ENCODE results near the gene TUBB2A. TPM values are rescaled to one million over a fixed set of nuclear protein-coding genes. Genes with fewer than 3 reads are reported as not detected.

TUBB2A gene
- polyA plus RNA-seq, 1 of the 3 experiments (the other 2 are of a cell fraction), result 199 TPM

- Histone ChIP-seq H3F3A (replicated peaks; ENCODE audit: insufficient read depth) (peaks cover 54% of the 10 kb centered on the region), H3K27ac (ENCODE audit: low read depth in 2 of 2, low read length in 1 of 2) (peak overlapping the region in 1 of 2 experiments; percentile 73; a peak in 2 of 4 replicates), H4K20me1 (ENCODE audit: insufficient read depth) (no peaks in the 10 kb centered on the region), H3K9ac (peak overlapping the region; percentile 89; the same call in 1 of the 2 replicates), H3K27me3 (ENCODE audit: insufficient read depth) (no peaks in the 10 kb centered on the region), H3K36me3 (replicated peaks in 1 of 2; ENCODE audit: control insufficient read depth in 1 of 2, insufficient read depth in 2 of 2, low read length in 1 of 2) (no peaks in the 10 kb centered on the region), H3K4me1 (ENCODE audit: control insufficient read depth in 1 of 2, insufficient read depth in 2 of 2, low read depth in 1 of 2, low read length in 1 of 2) (peaks cover 5 to 34% of the 10 kb centered on the region in 2 experiments; a peak in 3 of 4 replicates), H3K4me3 (ENCODE audit: low read depth in 2 of 2, low read length in 1 of 2) (peak overlapping the region; percentile 72 to 77), H3K4me2 (peak overlapping the region; percentile 96), H3K9me2 (no peaks in the 10 kb centered on the region), H2AFZ (ENCODE audit: low read depth) (peak overlapping the region; percentile 82; the same call in 1 of the 2 replicates), H3K9me3 (no peaks in the 10 kb centered on the region), H3K79me2 (ENCODE audit: insufficient read depth) (peaks cover 13% of the 10 kb centered on the region)
- WGBS (ENCODE audit: low lambda C conversion rate), result 80% methylated on average over 6 of the region's 7 CpGs
- POLR2A ChIA-PET, result interaction anchor here (0.6 to 1.7 kb wide), 9 partner anchors 9 to 94 kb away, joined by 3 to 22 read pairs (median 5); partner anchors contain the start of gene RIPK1
- no peak for DNase-seq
- CTCF ChIA-PET, result interaction anchor here (1.1 to 2.1 kb wide), 9 partner anchors 15 to 94 kb away, joined by 3 to 7 read pairs (median 4); partner anchors contain the start of gene RIPK1
- TF ChIP-seq TCF12 (IDR thresholded peaks at IDR 0.05) (no peak), MEF2A (IDR thresholded peaks at IDR 0.05; ENCODE audit: borderline replicate concordance, low read depth) (no peak), CTCF (IDR thresholded peaks at IDR 0.05) (no peak), GABPA (IDR thresholded peaks at IDR 0.05; ENCODE audit: low read depth) (no peak), EP300 (IDR thresholded peaks at IDR 0.05; ENCODE audit: borderline replicate concordance in 1 of 2, low read depth in 1 of 2, low read length in 1 of 2) (no peak), ZBTB33 (IDR thresholded peaks at IDR 0.05; ENCODE audit: borderline replicate concordance, low read depth) (no peak)
Measured at GRCh38 chr6:3162067-3162497, 4.7 kb upstream of the TUBB2A start.

GRCh38 chr6:3159805-3160781, 2.7 kb upstream of the TUBB2A start:
- no peaks in the 10 kb centered on the region for H3K9me2 ChIP-seq
- H3K4me1 ChIP-seq (ENCODE audit: control insufficient read depth in 1 of 2, insufficient read depth in 2 of 2, low read depth in 1 of 2, low read length in 1 of 2), result peaks cover 8 to 19% of the 10 kb centered on the region in 2 experiments; a peak in 3 of 4 replicates
- H3K4me2 ChIP-seq, result no peak overlapping the region
- H3F3A ChIP-seq (replicated peaks; ENCODE audit: insufficient read depth), result peaks cover 38% of the 10 kb centered on the region
- no peak for DNase-seq
- H4K20me1 ChIP-seq (ENCODE audit: insufficient read depth), result peaks cover 8% of the 10 kb centered on the region
- peaks cover 6 to 7% of the 10 kb centered on the region in 2 experiments for H3K36me3 ChIP-seq (replicated peaks in 1 of 2; ENCODE audit: control insufficient read depth in 1 of 2, insufficient read depth in 2 of 2, low read length in 1 of 2)
- no peak overlapping the region for H3K27ac ChIP-seq (ENCODE audit: low read depth in 2 of 2, low read length in 1 of 2)
- no peaks in the 10 kb centered on the region for H3K27me3 ChIP-seq (ENCODE audit: insufficient read depth)
- H2AFZ ChIP-seq (ENCODE audit: low read depth), result no peak overlapping the region
- peaks cover 28% of the 10 kb centered on the region for H3K79me2 ChIP-seq (ENCODE audit: insufficient read depth)
- POLR2A ChIA-PET, result interaction anchor here (1.5 kb wide), 1 partner anchor 70 kb away, joined by 3 read pairs; no protein-coding TSS in a partner anchor
- CTCF ChIA-PET, result no interaction called here
- WGBS (ENCODE audit: low lambda C conversion rate), result 88% methylated on average over 31 of the region's 31 CpGs
- no peaks in the 10 kb centered on the region for H3K9me3 ChIP-seq
- H3K4me3 ChIP-seq (ENCODE audit: low read depth in 2 of 2, low read length in 1 of 2), result no peak overlapping the region
- no peak overlapping the region for H3K9ac ChIP-seq
- TF ChIP-seq REST (IDR thresholded peaks at IDR 0.05; ENCODE audit: low read depth, low read length) (no peak), FOXJ3 (CRISPR knock-in tag; IDR thresholded peaks at IDR 0.05) (no peak), FOXM1 (IDR thresholded peaks at IDR 0.05; ENCODE audit: low read depth) (no peak), ELF1 (IDR thresholded peaks at IDR 0.05) (no peak), MEF2A (IDR thresholded peaks at IDR 0.05; ENCODE audit: borderline replicate concordance, low read depth) (no peak), CHD2 (IDR thresholded peaks at IDR 0.05; ENCODE audit: low read length, partially characterized antibody) (no peak), FOSL2 (IDR thresholded peaks at IDR 0.05; ENCODE audit: borderline replicate concordance, low read depth) (no peak), POLR2AphosphoS5 (IDR thresholded peaks at IDR 0.05; ENCODE audit: low read depth, low read length) (no peak), USF1 (IDR thresholded peaks at IDR 0.05; ENCODE audit: borderline replicate concordance, low read depth) (no peak)
- TF ChIP-seq, protein P1, sequence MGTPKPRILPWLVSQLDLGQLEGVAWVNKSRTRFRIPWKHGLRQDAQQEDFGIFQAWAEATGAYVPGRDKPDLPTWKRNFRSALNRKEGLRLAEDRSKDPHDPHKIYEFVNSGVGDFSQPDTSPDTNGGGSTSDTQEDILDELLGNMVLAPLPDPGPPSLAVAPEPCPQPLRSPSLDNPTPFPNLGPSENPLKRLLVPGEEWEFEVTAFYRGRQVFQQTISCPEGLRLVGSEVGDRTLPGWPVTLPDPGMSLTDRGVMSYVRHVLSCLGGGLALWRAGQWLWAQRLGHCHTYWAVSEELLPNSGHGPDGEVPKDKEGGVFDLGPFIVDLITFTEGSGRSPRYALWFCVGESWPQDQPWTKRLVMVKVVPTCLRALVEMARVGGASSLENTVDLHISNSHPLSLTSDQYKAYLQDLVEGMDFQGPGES (IDR thresholded peaks at IDR 0.05; ENCODE audit: low read depth, low read length), result no peak

All from SK-N-SH (cell line).